ENCODE results near the gene ADI1.

GRCh38 chr2:3465844-3466481, 53.4 kb downstream of the ADI1 start:
- no peak for TF ChIP-seq CTCF (IDR thresholded peaks at IDR 0.05; ENCODE audit: low read length)
- TF ChIP-seq EZH2 (IDR thresholded peaks at IDR 0.05; ENCODE audit: borderline replicate concordance, low read length), result no peak
